K562 (cell line): ENCODE results near the gene SETD5. TPM values are rescaled to one million over a fixed set of nuclear protein-coding genes. Genes with fewer than 3 reads are reported as not detected.

Experiments
- CCNT2 ChIP-seq: IDR thresholded peaks from 2 replicates; pipeline ENCODE4 v1.6.1; 2011; ENCODE audit warnings: borderline replicate concordance, low read depth, mild to moderate bottlenecking, moderate library complexity, mixed read lengths, low read length; ENCODE audit not compliant: insufficient read length; ENCODE audit errors: extremely low read depth
- CEBPG ChIP-seq, 3 experiments: fragments of 200-800 bp in 1 of 3; sonication (Bioruptor generic) in 1 of 3; sonication (generic) in 1 of 3; formaldehyde crosslinking in 1 of 3; IDR thresholded peaks in 2 of 3; conservative IDR thresholded peaks in 1 of 3; 2 replicates each; pipeline versions ENCODE4 v1.6.1 to v1.8.0; 2016 to 2022; ENCODE audit warnings: missing compliant biosample characterization in 2 of 3, missing genetic modification characterization in 2 of 3, mild to moderate bottlenecking in 1 of 3, missing genetic modification reagents in 1 of 3
- CHD1 ChIP-seq: fragments of 200-600 bp; sonication (generic); IDR thresholded peaks from one replicate; pipeline ENCODE4 v1.6.1; 2012; ENCODE audit warnings: mild to moderate bottlenecking, moderate library complexity, low read length, inconsistent platforms
- DMBX1 ChIP-seq: fragments of 250-450 bp; sonication (Bioruptor Pico); IDR thresholded peaks from 2 replicates; pipeline ENCODE4 v1.8.0; 2022; ENCODE audit warnings: inconsistent platforms, mild to moderate bottlenecking, moderate library complexity, borderline replicate concordance
- MTF1 ChIP-seq: fragments of 250-450 bp; sonication (Bioruptor Pico); IDR thresholded peaks from 2 replicates; pipeline ENCODE4 v1.9.0; 2021; ENCODE audit warnings: moderate library complexity, mild to moderate bottlenecking, inconsistent platforms, borderline replicate concordance
- MYC ChIP-seq, 2 experiments: fragments of 250-450 bp in 1 of 2; sonication (Bioruptor Pico) in 1 of 2; IDR thresholded peaks; 2 replicates each; pipeline versions ENCODE4 v1.5.1 to v1.6.1; 2012 to 2021; ENCODE audit warnings: low read depth in 2 of 2, borderline replicate concordance in 1 of 2, improper control_type of control experiment in 1 of 2, low read length in 1 of 2, mild to moderate bottlenecking in 1 of 2, moderate library complexity in 1 of 2
- NFRKB ChIP-seq: fragments of 450-650 bp; IDR thresholded peaks from 2 replicates; pipeline ENCODE4 v1.6.1; 2016; ENCODE audit warnings: low read depth
- OTX1 ChIP-seq: fragments of 450-650 bp; formaldehyde crosslinking; IDR thresholded peaks from 2 replicates; pipeline ENCODE4 v1.4.0; 2022; ENCODE audit warnings: mild to moderate bottlenecking
- PCBP2 ChIP-seq: fragments of 200-400 bp; formaldehyde crosslinking; IDR thresholded peaks from 2 replicates; pipeline ENCODE4 v1.6.1; 2018; ENCODE audit warnings: low read length, low read depth, mild to moderate bottlenecking, moderate library complexity; ENCODE audit not compliant: poor library complexity, severe bottlenecking
- SRF ChIP-seq, 2 experiments: fragments of 250-450, 450-650 bp in 1 of 2; sonication (Bioruptor Pico) in 1 of 2; sonication (generic) in 1 of 2; formaldehyde crosslinking; IDR thresholded peaks; 2 replicates each; pipeline versions ENCODE4 v1.5.0 to v1.5.1; 2020 to 2022; ENCODE audit warnings: mild to moderate bottlenecking in 1 of 2, missing genetic modification reagents in 1 of 2
- STAT5B ChIP-seq: fragments of 250-450 bp; sonication (Bioruptor Pico); IDR thresholded peaks from 2 replicates; pipeline ENCODE4 v1.8.0; 2021; ENCODE audit warnings: mild to moderate bottlenecking, inconsistent platforms
- TCF3 ChIP-seq: sonication (generic); formaldehyde crosslinking; IDR thresholded peaks from 2 replicates; pipeline ENCODE4 v1.4.0; 2020; ENCODE audit warnings: mild to moderate bottlenecking, missing genetic modification reagents
- XRCC5 ChIP-seq: fragments of 200-400 bp; formaldehyde crosslinking; IDR thresholded peaks from 2 replicates; pipeline ENCODE4 v1.6.1; 2017; ENCODE audit warnings: low read depth, mild to moderate bottlenecking, low read length
- polyA plus RNA-seq, 8 experiments: library from polyadenylated mRNA; depleted of rRNA in 4 of 8; stranded (reverse) in 5 of 8; unstranded in 3 of 8; fragments of >200 nt; fragmentation: Nextera tagmentation in 2 of 8; fragmentation: Illumina TruSeq in 1 of 8; extraction: Ambion mirVana in 2 of 8; extraction: Trizol in 1 of 8; gene quantifications; 2 replicates each; pipeline versions ENCODE4 v1.2.1 to v1.2.3, GENCODE V29; 2011 to 2014; ENCODE audit warnings: inconsistent platforms in 1 of 8, missing spikeins in 1 of 8
- total RNA-seq, 7 experiments: library from RNA; depleted of rRNA in 6 of 7; stranded (reverse); fragments of >200 nt in 6 of 7; fragmentation: Illumina TruSeq in 2 of 7; extraction: Trizol in 2 of 7; gene quantifications; 2 replicates each; pipeline versions ENCODE4 v1.2.1 to v1.2.3, GENCODE V29; 2011 to 2021; ENCODE audit warnings: low replicate concordance in 1 of 7
- TF ChIP-seq, protein P1 (sequence below), 2 experiments: fragments of 150-350 bp in 1 of 2; IDR thresholded peaks; 2 replicates each; pipeline ENCODE4 v1.6.1; 2012 to 2016; ENCODE audit warnings: low read depth in 2 of 2, low read length in 2 of 2, mild to moderate bottlenecking in 1 of 2, moderate library complexity in 1 of 2
- TF ChIP-seq, protein P2 (sequence below): sonication (generic); formaldehyde crosslinking; IDR thresholded peaks from 2 replicates; pipeline ENCODE4 v1.8.0; 2022; ENCODE audit warnings: mild to moderate bottlenecking, missing genetic modification reagents
- TF ChIP-seq, protein P3 (sequence below): fragments of 250-450 bp; sonication (Bioruptor Pico); IDR thresholded peaks from 2 replicates; pipeline ENCODE4 v1.4.0; 2020; ENCODE audit warnings: mild to moderate bottlenecking

The SETD5 gene
- total and polyA plus RNA-seq, 9 of the 15 experiments (the other 6 are each of a cell fraction or from before 2014, with no cell fraction given) = 20.8 to 135 (median 87.2) TPM

DNA sequence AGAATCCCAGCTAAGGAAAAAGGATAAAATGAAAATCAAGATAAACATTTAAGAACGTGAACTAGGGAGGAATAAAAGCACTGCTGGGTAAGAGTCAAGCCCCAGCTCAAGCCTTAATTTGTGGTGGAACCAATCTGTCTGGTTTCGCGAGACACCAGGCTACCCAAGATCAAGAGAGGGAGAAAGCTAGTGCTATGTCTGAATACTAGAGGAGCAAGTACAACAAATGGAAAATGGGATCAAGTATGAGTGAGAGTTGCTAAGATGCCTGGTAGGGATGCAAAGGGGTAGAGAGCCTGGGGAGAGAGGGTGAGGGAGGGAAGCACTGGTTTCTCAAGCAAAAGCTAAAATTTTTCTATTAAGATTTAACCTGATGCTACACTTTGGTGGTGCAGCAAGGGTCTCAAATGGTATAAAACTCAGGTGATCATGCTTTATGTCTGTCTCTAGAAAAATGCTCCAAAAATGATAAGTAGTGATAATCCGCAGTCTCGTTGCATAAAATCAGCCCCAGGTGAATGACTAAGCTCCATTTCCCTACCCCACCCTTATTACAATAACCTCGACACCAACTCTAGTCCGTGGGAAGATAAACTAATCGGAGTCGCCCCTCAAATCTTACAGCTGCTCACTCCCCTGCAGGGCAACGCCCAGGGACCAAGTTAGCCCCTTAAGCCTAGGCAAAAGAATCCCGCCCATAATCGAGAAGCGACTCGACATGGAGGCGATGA, 1.7 kb upstream of the SETD5 start (continued):
- TF ChIP-seq CHD1 (peak; percentile 83), DMBX1 (CRISPR knock-in tag) (no peak), STAT5B (no peak), TCF3 (no peak), PCBP2 (no peak), NFRKB (peak; percentile 81), CCNT2 (no peak), MYC (IDR thresholded peaks at IDR 0.05; ENCODE audit: low read depth, low read length) (no peak), MYC (CRISPR knock-in tag; IDR thresholded peaks at IDR 0.05; ENCODE audit: borderline replicate concordance, low read depth) (peak; percentile 39; the same call in 1 of the 2 replicates), CEBPG (CRISPR knock-in tag; IDR thresholded peaks at IDR 0.05) (no peak), CEBPG (tag; conservative IDR thresholded peaks at IDR 0.05 in 1 of 2, IDR thresholded peaks at IDR 0.05 in 1 of 2) (no peak), MTF1 (CRISPR knock-in tag) (no peak), SRF (CRISPR knock-in tag; IDR thresholded peaks at IDR 0.05) (no peak), OTX1 (CRISPR knock-in tag) (no peak), XRCC5 (no peak)
- TF ChIP-seq, protein P1, sequence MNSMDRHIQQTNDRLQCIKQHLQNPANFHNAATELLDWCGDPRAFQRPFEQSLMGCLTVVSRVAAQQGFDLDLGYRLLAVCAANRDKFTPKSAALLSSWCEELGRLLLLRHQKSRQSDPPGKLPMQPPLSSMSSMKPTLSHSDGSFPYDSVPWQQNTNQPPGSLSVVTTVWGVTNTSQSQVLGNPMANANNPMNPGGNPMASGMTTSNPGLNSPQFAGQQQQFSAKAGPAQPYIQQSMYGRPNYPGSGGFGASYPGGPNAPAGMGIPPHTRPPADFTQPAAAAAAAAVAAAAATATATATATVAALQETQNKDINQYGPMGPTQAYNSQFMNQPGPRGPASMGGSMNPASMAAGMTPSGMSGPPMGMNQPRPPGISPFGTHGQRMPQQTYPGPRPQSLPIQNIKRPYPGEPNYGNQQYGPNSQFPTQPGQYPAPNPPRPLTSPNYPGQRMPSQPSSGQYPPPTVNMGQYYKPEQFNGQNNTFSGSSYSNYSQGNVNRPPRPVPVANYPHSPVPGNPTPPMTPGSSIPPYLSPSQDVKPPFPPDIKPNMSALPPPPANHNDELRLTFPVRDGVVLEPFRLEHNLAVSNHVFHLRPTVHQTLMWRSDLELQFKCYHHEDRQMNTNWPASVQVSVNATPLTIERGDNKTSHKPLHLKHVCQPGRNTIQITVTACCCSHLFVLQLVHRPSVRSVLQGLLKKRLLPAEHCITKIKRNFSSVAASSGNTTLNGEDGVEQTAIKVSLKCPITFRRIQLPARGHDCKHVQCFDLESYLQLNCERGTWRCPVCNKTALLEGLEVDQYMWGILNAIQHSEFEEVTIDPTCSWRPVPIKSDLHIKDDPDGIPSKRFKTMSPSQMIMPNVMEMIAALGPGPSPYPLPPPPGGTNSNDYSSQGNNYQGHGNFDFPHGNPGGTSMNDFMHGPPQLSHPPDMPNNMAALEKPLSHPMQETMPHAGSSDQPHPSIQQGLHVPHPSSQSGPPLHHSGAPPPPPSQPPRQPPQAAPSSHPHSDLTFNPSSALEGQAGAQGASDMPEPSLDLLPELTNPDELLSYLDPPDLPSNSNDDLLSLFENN (IDR thresholded peaks at IDR 0.05; ENCODE audit: low read depth in 2 of 2, low read length in 2 of 2) = no peak
- TF ChIP-seq, protein P2, sequence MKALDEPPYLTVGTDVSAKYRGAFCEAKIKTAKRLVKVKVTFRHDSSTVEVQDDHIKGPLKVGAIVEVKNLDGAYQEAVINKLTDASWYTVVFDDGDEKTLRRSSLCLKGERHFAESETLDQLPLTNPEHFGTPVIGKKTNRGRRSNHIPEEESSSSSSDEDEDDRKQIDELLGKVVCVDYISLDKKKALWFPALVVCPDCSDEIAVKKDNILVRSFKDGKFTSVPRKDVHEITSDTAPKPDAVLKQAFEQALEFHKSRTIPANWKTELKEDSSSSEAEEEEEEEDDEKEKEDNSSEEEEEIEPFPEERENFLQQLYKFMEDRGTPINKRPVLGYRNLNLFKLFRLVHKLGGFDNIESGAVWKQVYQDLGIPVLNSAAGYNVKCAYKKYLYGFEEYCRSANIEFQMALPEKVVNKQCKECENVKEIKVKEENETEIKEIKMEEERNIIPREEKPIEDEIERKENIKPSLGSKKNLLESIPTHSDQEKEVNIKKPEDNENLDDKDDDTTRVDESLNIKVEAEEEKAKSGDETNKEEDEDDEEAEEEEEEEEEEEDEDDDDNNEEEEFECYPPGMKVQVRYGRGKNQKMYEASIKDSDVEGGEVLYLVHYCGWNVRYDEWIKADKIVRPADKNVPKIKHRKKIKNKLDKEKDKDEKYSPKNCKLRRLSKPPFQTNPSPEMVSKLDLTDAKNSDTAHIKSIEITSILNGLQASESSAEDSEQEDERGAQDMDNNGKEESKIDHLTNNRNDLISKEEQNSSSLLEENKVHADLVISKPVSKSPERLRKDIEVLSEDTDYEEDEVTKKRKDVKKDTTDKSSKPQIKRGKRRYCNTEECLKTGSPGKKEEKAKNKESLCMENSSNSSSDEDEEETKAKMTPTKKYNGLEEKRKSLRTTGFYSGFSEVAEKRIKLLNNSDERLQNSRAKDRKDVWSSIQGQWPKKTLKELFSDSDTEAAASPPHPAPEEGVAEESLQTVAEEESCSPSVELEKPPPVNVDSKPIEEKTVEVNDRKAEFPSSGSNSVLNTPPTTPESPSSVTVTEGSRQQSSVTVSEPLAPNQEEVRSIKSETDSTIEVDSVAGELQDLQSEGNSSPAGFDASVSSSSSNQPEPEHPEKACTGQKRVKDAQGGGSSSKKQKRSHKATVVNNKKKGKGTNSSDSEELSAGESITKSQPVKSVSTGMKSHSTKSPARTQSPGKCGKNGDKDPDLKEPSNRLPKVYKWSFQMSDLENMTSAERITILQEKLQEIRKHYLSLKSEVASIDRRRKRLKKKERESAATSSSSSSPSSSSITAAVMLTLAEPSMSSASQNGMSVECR (CRISPR knock-in tag) = no peak
- TF ChIP-seq, protein P3, sequence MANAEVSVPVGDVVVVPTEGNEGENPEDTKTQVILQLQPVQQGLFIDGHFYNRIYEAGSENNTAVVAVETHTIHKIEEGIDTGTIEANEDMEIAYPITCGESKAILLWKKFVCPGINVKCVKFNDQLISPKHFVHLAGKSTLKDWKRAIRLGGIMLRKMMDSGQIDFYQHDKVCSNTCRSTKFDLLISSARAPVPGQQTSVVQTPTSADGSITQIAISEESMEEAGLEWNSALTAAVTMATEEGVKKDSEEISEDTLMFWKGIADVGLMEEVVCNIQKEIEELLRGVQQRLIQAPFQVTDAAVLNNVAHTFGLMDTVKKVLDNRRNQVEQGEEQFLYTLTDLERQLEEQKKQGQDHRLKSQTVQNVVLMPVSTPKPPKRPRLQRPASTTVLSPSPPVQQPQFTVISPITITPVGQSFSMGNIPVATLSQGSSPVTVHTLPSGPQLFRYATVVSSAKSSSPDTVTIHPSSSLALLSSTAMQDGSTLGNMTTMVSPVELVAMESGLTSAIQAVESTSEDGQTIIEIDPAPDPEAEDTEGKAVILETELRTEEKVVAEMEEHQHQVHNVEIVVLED (CRISPR knock-in tag) = no peak
